ENCODE results near the gene GUF1.

- TF ChIP-seq PBX3 (IDR thresholded peaks at IDR 0.05; ENCODE audit: insufficient replicate concordance, low read depth, low read length) (no peak), TBL1XR1 (IDR thresholded peaks at IDR 0.05; ENCODE audit: low read depth, low read length) (no peak), EZH2 (IDR thresholded peaks at IDR 0.05; ENCODE audit: borderline replicate concordance, control insufficient read depth, low read depth, low read length) (no peak), ZNF24 (IDR thresholded peaks at IDR 0.05) (no peak), KDM1A (IDR thresholded peaks at IDR 0.05; ENCODE audit: borderline replicate concordance) (no peak), ZNF274 (IDR thresholded peaks at IDR 0.05; ENCODE audit: insufficient read depth, insufficient read length) (no peak), MYB (IDR thresholded peaks at IDR 0.05; ENCODE audit: borderline replicate concordance, low read depth, low read length) (no peak), NRF1 (conservative IDR thresholded peaks at IDR 0.05; ENCODE audit: low read depth, low read length) (no peak), RAD21 (IDR thresholded peaks at IDR 0.05; ENCODE audit: insufficient read depth, low read depth, low read length) (no peak), TAF1 (IDR thresholded peaks at IDR 0.05; ENCODE audit: borderline replicate concordance, low read depth, low read length) (no peak)
- TF ChIP-seq, protein P1, sequence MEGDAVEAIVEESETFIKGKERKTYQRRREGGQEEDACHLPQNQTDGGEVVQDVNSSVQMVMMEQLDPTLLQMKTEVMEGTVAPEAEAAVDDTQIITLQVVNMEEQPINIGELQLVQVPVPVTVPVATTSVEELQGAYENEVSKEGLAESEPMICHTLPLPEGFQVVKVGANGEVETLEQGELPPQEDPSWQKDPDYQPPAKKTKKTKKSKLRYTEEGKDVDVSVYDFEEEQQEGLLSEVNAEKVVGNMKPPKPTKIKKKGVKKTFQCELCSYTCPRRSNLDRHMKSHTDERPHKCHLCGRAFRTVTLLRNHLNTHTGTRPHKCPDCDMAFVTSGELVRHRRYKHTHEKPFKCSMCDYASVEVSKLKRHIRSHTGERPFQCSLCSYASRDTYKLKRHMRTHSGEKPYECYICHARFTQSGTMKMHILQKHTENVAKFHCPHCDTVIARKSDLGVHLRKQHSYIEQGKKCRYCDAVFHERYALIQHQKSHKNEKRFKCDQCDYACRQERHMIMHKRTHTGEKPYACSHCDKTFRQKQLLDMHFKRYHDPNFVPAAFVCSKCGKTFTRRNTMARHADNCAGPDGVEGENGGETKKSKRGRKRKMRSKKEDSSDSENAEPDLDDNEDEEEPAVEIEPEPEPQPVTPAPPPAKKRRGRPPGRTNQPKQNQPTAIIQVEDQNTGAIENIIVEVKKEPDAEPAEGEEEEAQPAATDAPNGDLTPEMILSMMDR (IDR thresholded peaks at IDR 0.05 in 2 of 3, conservative IDR thresholded peaks at IDR 0.05 in 1 of 3; ENCODE audit: control insufficient read depth in 2 of 3, extremely low read depth in 1 of 3, insufficient read depth in 1 of 3, low read depth in 3 of 3, low read length in 3 of 3) = no peak
- TF ChIP-seq, protein P2, sequence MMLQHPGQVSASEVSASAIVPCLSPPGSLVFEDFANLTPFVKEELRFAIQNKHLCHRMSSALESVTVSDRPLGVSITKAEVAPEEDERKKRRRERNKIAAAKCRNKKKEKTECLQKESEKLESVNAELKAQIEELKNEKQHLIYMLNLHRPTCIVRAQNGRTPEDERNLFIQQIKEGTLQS (IDR thresholded peaks at IDR 0.05; ENCODE audit: borderline replicate concordance, extremely low read depth, low read depth, low read length) = no peak
Observed at GRCh38 chr4:44684648-44685047, 6.4 kb downstream of the GUF1 start.
